ENCODE results near the gene IDUA.
"Not testable (repeated sequence)": the region's sequence is repeated elsewhere in the genome, so short reads cannot be mapped to it uniquely, and the experiment has no call there.

Gene IDUA

GRCh38 chr4:1049591-1049905 is 62.7 kb downstream of the IDUA start:
- H3K36me3 Mint-ChIP-seq: no peaks in the 10 kb centered on the region
- H3K27me3 Mint-ChIP-seq: peaks cover 3% of the 10 kb centered on the region

GRCh38 chr4:1050486-1051213 is 63.8 kb downstream of the IDUA start:
- no peaks in the 10 kb centered on the region for H3K9me3 Mint-ChIP-seq (ENCODE audit: low read depth)
- H3K4me1 Mint-ChIP-seq (ENCODE audit: low read depth): peaks cover 2% of the 10 kb centered on the region
- no peak overlapping the region for H3K27ac Mint-ChIP-seq
- H3K36me3 Mint-ChIP-seq: no peaks in the 10 kb centered on the region
- peaks cover 3% of the 10 kb centered on the region for H3K27me3 Mint-ChIP-seq
- H3K4me3 Mint-ChIP-seq: no peak overlapping the region

More at GRCh38 chr4:1049591-1049905, 62.7 kb downstream of the IDUA start:
- H3K9me3 Mint-ChIP-seq (ENCODE audit: low read depth): no peaks in the 10 kb centered on the region
- H3K4me3 Mint-ChIP-seq: no peak overlapping the region
- H3K27ac Mint-ChIP-seq: no peak overlapping the region
- no peaks in the 10 kb centered on the region for H3K4me1 Mint-ChIP-seq (ENCODE audit: low read depth)

- no peaks in the 10 kb centered on the region for H3K9me3 Mint-ChIP-seq (ENCODE audit: low read depth)
- H3K27me3 Mint-ChIP-seq: peaks cover 3% of the 10 kb centered on the region
- no peak overlapping the region for H3K4me3 Mint-ChIP-seq
- H3K36me3 Mint-ChIP-seq: no peaks in the 10 kb centered on the region
- H3K27ac Mint-ChIP-seq: no peak overlapping the region
- peaks cover 10% of the 10 kb centered on the region for H3K4me1 Mint-ChIP-seq (ENCODE audit: low read depth)
These were observed 64.6 kb downstream of the IDUA start for GRCh38 chr4:1051472-1051871.

GRCh38 chr4:1052231-1052671 is 65.4 kb downstream of the IDUA start:
- H3K27ac Mint-ChIP-seq: no peak overlapping the region

GRCh38 chr4:1053080-1053661 is 66.3 kb downstream of the IDUA start:
- H3K4me1 Mint-ChIP-seq (ENCODE audit: low read depth): peaks cover 10% of the 10 kb centered on the region
- no peaks in the 10 kb centered on the region for H3K9me3 Mint-ChIP-seq (ENCODE audit: low read depth)
- H3K36me3 Mint-ChIP-seq: no peaks in the 10 kb centered on the region
- H3K4me3 Mint-ChIP-seq: no peak overlapping the region
- peaks cover 1% of the 10 kb centered on the region for H3K27me3 Mint-ChIP-seq
- H3K27ac Mint-ChIP-seq: no peak overlapping the region

More at GRCh38 chr4:1052231-1052671, 65.4 kb downstream of the IDUA start:
- Mint-ChIP-seq H3K27me3 (peaks cover 1% of the 10 kb centered on the region), H3K4me1 (ENCODE audit: low read depth) (peaks cover 10% of the 10 kb centered on the region), H3K36me3 (no peaks in the 10 kb centered on the region), H3K4me3 (no peak overlapping the region), H3K9me3 (ENCODE audit: low read depth) (no peaks in the 10 kb centered on the region)

GRCh38 chr4:1053891-1054290 is 67.0 kb downstream of the IDUA start:
- H3K27me3 Mint-ChIP-seq; H3K4me3 Mint-ChIP-seq; H3K9me3 Mint-ChIP-seq (ENCODE audit: low read depth); H3K27ac Mint-ChIP-seq; H3K36me3 Mint-ChIP-seq: not testable (repeated sequence)
- H3K4me1 Mint-ChIP-seq (ENCODE audit: low read depth): peaks cover 10% of the 10 kb centered on the region

Measured in activated naive CD8-positive, alpha-beta T cell (primary cell).